IPS DF 19.7 (cell line): ENCODE data around the gene FXYD7.
"Not testable (repeated sequence)": the region's sequence is repeated elsewhere in the genome, so short reads cannot be mapped to it uniquely, and the experiment has no call there.

Source experiments
- DNase-seq: peaks from one replicate; pipeline ENCODE4 v3.0.0-alpha.2; 2013; ENCODE audit warnings: low read depth, low spot score

Gene FXYD7

GRCh38 chr19:35165200-35166058 lies 22.4 kb downstream of the FXYD7 start:
- DNase-seq, result no peak

GRCh38 chr19:35166100-35167063 lies 23.3 kb downstream of the FXYD7 start:
- no peak for DNase-seq

GRCh38 chr19:35167251-35168119 lies 24.4 kb downstream of the FXYD7 start:
- DNase-seq, result no peak

- DNase-seq, result no peak
These were observed 25.1 kb downstream of the FXYD7 start for GRCh38 chr19:35168196-35168595.

- no peak for DNase-seq
These were observed 26.4 kb downstream of the FXYD7 start for GRCh38 chr19:35169221-35169995.

- DNase-seq, result no peak
These were observed 27.5 kb downstream of the FXYD7 start for GRCh38 chr19:35170359-35171061.

GRCh38 chr19:35171730-35172129 lies 28.7 kb downstream of the FXYD7 start:
- no peak for DNase-seq

GRCh38 chr19:35174226-35174625 lies 31.2 kb downstream of the FXYD7 start:
- no peak for DNase-seq

GRCh38 chr19:35176181-35176570 lies 33.1 kb downstream of the FXYD7 start:
- DNase-seq, result no peak

GRCh38 chr19:35177377-35178274 lies 34.6 kb downstream of the FXYD7 start:
- no peak for DNase-seq

GRCh38 chr19:35178701-35179100 lies 35.6 kb downstream of the FXYD7 start:
- DNase-seq, result no peak

GRCh38 chr19:35179830-35180229 lies 36.8 kb downstream of the FXYD7 start:
- no peak for DNase-seq

GRCh38 chr19:35181387-35181786 lies 38.3 kb downstream of the FXYD7 start:
- no peak for DNase-seq

- no peak for DNase-seq
These were observed 41.2 kb downstream of the FXYD7 start for GRCh38 chr19:35184267-35184666.

- no peak for DNase-seq
These were observed 41.8 kb downstream of the FXYD7 start for GRCh38 chr19:35184884-35185283.

GRCh38 chr19:35194012-35194984 lies 51.2 kb downstream of the FXYD7 start:
- no peak for DNase-seq

GRCh38 chr19:35195830-35196229 lies 52.8 kb downstream of the FXYD7 start:
- no peak for DNase-seq

- DNase-seq, result not testable (repeated sequence)
These were observed 53.8 kb downstream of the FXYD7 start for GRCh38 chr19:35196861-35197260.
